ENCODE data around the gene ALLC. TPM values are rescaled to one million over a fixed set of nuclear protein-coding genes. Genes with fewer than 3 reads are reported as not detected.

The ALLC gene
- total and polyA plus RNA-seq, 2 experiments from 2014 or later = not detected

DNA sequence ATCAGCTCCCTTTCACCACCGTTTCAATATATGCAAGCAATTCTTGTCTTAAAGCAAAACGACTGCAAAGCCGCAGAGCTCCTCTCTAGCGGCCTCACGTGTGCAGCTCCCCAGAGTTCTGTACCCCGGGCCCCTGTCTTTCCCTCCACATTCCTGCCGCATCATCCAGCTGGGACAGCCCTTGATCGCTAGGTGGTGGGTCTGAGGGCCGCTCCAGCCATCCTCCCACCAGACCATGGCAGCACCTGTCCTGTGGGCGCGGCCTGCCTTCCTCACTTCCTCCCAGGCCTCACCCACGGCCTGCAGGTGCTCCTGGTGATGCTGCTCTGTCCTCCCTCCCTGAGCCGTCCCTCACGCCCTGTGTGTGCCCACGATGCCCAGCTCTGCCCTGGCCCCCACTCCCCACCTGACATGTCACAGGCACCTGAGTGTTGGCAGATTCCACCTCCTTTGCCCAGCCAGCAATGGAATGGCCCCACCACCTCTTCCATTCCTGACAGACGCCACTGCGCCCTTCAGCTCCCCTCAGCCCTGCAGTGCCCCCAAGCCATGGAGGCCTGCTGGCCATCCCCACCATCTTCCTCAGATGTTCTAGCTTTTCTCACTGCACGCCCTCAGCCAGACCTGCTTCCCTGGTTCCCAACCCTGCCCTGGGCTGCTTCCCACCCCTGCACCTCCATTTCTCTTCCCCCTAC, 15.3 kb upstream of the ALLC start:
- Mint-ChIP-seq H3K9me3 (no peaks in the 10 kb centered on the region; the same call in 2 of the 3 replicates), H3K4me1 (no peaks in the 10 kb centered on the region), H3K27ac (no peak overlapping the region), H3K36me3 (ENCODE audit: low read depth) (no peaks in the 10 kb centered on the region; the same call in 2 of the 3 replicates), H3K4me3 (no peak overlapping the region), H3K27me3 (ENCODE audit: insufficient read depth, low read depth, poor library complexity) (peaks cover 13% of the 10 kb centered on the region)
- no peak overlapping the region for H3K27ac ChIP-seq (ENCODE audit: low read depth)
- H3K36me3 ChIP-seq (ENCODE audit: insufficient read depth) = no peaks in the 10 kb centered on the region
- no peaks in the 10 kb centered on the region for H4K20me1 ChIP-seq (replicated peaks; ENCODE audit: insufficient read depth)
- DNase-seq (ENCODE audit: low spot score) (no peak), ATAC-seq (no peak)
- TF ChIP-seq ZNF331 (CRISPR knock-in tag; IDR thresholded peaks at IDR 0.05; ENCODE audit: low read depth) = no peak
- TF ChIP-seq CREB1 (CRISPR knock-in tag; IDR thresholded peaks at IDR 0.05; ENCODE audit: low read depth) = no peak
- TF ChIP-seq, protein P1, sequence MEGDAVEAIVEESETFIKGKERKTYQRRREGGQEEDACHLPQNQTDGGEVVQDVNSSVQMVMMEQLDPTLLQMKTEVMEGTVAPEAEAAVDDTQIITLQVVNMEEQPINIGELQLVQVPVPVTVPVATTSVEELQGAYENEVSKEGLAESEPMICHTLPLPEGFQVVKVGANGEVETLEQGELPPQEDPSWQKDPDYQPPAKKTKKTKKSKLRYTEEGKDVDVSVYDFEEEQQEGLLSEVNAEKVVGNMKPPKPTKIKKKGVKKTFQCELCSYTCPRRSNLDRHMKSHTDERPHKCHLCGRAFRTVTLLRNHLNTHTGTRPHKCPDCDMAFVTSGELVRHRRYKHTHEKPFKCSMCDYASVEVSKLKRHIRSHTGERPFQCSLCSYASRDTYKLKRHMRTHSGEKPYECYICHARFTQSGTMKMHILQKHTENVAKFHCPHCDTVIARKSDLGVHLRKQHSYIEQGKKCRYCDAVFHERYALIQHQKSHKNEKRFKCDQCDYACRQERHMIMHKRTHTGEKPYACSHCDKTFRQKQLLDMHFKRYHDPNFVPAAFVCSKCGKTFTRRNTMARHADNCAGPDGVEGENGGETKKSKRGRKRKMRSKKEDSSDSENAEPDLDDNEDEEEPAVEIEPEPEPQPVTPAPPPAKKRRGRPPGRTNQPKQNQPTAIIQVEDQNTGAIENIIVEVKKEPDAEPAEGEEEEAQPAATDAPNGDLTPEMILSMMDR (conservative IDR thresholded peaks at IDR 0.05; ENCODE audit: low read depth in 2 of 2) = no peak
- TF ChIP-seq ZNF114 (CRISPR knock-in tag; IDR thresholded peaks at IDR 0.05) = no peak
- TF ChIP-seq EZH2phosphoT487 (IDR thresholded peaks at IDR 0.05; ENCODE audit: unreplicated experiment) = no peak
- TF ChIP-seq JUNB (IDR thresholded peaks at IDR 0.05; ENCODE audit: unreplicated experiment) = no peak
- no peak for TF ChIP-seq STAT1 (IDR thresholded peaks at IDR 0.05; ENCODE audit: unreplicated experiment)
- no peak for TF ChIP-seq NANOG (IDR thresholded peaks at IDR 0.05; ENCODE audit: borderline replicate concordance)
- no peak for TF ChIP-seq POLR2AphosphoS5 (IDR thresholded peaks at IDR 0.05; ENCODE audit: low read depth)
- TF ChIP-seq EZH2 (IDR thresholded peaks at IDR 0.05; ENCODE audit: low read depth, unreplicated experiment) = no peak
- TF ChIP-seq, protein P2, sequence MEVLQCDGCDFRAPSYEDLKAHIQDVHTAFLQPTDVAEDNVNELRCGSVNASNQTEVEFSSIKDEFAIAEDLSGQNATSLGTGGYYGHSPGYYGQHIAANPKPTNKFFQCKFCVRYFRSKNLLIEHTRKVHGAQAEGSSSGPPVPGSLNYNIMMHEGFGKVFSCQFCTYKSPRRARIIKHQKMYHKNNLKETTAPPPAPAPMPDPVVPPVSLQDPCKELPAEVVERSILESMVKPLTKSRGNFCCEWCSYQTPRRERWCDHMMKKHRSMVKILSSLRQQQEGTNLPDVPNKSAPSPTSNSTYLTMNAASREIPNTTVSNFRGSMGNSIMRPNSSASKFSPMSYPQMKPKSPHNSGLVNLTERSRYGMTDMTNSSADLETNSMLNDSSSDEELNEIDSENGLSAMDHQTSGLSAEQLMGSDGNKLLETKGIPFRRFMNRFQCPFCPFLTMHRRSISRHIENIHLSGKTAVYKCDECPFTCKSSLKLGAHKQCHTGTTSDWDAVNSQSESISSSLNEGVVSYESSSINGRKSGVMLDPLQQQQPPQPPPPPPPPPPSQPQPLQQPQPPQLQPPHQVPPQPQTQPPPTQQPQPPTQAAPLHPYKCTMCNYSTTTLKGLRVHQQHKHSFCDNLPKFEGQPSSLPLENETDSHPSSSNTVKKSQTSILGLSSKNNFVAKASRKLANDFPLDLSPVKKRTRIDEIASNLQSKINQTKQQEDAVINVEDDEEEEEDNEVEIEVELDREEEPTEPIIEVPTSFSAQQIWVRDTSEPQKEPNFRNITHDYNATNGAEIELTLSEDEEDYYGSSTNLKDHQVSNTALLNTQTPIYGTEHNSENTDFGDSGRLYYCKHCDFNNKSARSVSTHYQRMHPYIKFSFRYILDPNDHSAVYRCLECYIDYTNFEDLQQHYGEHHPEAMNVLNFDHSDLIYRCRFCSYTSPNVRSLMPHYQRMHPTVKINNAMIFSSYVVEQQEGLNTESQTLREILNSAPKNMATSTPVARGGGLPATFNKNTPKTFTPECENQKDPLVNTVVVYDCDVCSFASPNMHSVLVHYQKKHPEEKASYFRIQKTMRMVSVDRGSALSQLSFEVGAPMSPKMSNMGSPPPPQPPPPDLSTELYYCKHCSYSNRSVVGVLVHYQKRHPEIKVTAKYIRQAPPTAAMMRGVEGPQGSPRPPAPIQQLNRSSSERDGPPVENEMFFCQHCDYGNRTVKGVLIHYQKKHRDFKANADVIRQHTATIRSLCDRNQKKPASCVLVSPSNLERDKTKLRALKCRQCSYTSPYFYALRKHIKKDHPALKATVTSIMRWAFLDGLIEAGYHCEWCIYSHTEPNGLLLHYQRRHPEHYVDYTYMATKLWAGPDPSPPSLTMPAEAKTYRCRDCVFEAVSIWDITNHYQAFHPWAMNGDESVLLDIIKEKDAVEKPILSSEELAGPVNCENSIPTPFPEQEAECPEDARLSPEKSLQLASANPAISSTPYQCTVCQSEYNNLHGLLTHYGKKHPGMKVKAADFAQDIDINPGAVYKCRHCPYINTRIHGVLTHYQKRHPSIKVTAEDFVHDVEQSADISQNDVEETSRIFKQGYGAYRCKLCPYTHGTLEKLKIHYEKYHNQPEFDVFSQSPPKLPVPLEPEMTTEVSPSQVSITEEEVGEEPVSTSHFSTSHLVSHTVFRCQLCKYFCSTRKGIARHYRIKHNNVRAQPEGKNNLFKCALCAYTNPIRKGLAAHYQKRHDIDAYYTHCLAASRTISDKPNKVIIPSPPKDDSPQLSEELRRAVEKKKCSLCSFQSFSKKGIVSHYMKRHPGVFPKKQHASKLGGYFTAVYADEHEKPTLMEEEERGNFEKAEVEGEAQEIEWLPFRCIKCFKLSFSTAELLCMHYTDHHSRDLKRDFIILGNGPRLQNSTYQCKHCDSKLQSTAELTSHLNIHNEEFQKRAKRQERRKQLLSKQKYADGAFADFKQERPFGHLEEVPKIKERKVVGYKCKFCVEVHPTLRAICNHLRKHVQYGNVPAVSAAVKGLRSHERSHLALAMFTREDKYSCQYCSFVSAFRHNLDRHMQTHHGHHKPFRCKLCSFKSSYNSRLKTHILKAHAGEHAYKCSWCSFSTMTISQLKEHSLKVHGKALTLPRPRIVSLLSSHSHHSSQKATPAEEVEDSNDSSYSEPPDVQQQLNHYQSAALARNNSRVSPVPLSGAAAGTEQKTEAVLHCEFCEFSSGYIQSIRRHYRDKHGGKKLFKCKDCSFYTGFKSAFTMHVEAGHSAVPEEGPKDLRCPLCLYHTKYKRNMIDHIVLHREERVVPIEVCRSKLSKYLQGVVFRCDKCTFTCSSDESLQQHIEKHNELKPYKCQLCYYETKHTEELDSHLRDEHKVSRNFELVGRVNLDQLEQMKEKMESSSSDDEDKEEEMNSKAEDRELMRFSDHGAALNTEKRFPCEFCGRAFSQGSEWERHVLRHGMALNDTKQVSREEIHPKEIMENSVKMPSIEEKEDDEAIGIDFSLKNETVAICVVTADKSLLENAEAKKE (CRISPR knock-in tag; IDR thresholded peaks at IDR 0.05) = no peak
- TF ChIP-seq, protein P3, sequence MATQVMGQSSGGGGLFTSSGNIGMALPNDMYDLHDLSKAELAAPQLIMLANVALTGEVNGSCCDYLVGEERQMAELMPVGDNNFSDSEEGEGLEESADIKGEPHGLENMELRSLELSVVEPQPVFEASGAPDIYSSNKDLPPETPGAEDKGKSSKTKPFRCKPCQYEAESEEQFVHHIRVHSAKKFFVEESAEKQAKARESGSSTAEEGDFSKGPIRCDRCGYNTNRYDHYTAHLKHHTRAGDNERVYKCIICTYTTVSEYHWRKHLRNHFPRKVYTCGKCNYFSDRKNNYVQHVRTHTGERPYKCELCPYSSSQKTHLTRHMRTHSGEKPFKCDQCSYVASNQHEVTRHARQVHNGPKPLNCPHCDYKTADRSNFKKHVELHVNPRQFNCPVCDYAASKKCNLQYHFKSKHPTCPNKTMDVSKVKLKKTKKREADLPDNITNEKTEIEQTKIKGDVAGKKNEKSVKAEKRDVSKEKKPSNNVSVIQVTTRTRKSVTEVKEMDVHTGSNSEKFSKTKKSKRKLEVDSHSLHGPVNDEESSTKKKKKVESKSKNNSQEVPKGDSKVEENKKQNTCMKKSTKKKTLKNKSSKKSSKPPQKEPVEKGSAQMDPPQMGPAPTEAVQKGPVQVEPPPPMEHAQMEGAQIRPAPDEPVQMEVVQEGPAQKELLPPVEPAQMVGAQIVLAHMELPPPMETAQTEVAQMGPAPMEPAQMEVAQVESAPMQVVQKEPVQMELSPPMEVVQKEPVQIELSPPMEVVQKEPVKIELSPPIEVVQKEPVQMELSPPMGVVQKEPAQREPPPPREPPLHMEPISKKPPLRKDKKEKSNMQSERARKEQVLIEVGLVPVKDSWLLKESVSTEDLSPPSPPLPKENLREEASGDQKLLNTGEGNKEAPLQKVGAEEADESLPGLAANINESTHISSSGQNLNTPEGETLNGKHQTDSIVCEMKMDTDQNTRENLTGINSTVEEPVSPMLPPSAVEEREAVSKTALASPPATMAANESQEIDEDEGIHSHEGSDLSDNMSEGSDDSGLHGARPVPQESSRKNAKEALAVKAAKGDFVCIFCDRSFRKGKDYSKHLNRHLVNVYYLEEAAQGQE (IDR thresholded peaks at IDR 0.05; ENCODE audit: unreplicated experiment) = no peak
- TF ChIP-seq, protein P4, sequence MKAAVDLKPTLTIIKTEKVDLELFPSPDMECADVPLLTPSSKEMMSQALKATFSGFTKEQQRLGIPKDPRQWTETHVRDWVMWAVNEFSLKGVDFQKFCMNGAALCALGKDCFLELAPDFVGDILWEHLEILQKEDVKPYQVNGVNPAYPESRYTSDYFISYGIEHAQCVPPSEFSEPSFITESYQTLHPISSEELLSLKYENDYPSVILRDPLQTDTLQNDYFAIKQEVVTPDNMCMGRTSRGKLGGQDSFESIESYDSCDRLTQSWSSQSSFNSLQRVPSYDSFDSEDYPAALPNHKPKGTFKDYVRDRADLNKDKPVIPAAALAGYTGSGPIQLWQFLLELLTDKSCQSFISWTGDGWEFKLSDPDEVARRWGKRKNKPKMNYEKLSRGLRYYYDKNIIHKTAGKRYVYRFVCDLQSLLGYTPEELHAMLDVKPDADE (IDR thresholded peaks at IDR 0.05) = no peak
- H3K4me1 ChIP-seq (ENCODE audit: insufficient read depth) = no peaks in the 10 kb centered on the region
- no peak overlapping the region for H3K4me3 ChIP-seq
- no peak overlapping the region for H3K4me2 ChIP-seq
- H3K79me2 ChIP-seq (replicated peaks; ENCODE audit: insufficient read depth) = no peaks in the 10 kb centered on the region
- H3K27me3 ChIP-seq (ENCODE audit: insufficient read depth) = no peaks in the 10 kb centered on the region
- H2AFZ ChIP-seq = no peak overlapping the region
- no peaks in the 10 kb centered on the region for H3F3A ChIP-seq (replicated peaks; ENCODE audit: low read depth)
- H3K9me2 ChIP-seq (ENCODE audit: insufficient read depth) = no peaks in the 10 kb centered on the region

Data from GM23338 (cell line).